ENCODE measurements around the gene PHACTR1.

The PHACTR1 gene

GRCh38 chr6:13186861-13187260, 470.3 kb downstream of the PHACTR1 start:
- Histone ChIP-seq H3K36me3 (ENCODE audit: control insufficient read depth in 5 of 5, insufficient read depth in 5 of 5, low read length in 5 of 5) (peaks cover 0 to 9% (median 0%) of the 10 kb centered on the region in 5 donors), H3K9ac (ENCODE audit: low read length in 5 of 5) (no peak overlapping the region), H3K4me1 (ENCODE audit: control insufficient read depth in 5 of 5, insufficient read depth in 5 of 5, low read length in 5 of 5) (no peaks in the 10 kb centered on the region)

GRCh38 chr6:13187692-13188091, 471.1 kb downstream of the PHACTR1 start:
- H3K36me3 ChIP-seq (ENCODE audit: control insufficient read depth in 5 of 5, insufficient read depth in 5 of 5, low read length in 5 of 5) = peaks cover 0 to 9% (median 0%) of the 10 kb centered on the region in 5 donors
- no peaks in the 10 kb centered on the region for H3K9me3 ChIP-seq (ENCODE audit: control insufficient read depth in 5 of 5, low read length in 5 of 5)
- no peaks in the 10 kb centered on the region for H3K4me1 ChIP-seq (ENCODE audit: control insufficient read depth in 5 of 5, insufficient read depth in 5 of 5, low read length in 5 of 5)
- H3K9ac ChIP-seq (ENCODE audit: low read length in 5 of 5) = no peak overlapping the region
- no peaks in the 10 kb centered on the region for H3K27me3 ChIP-seq (ENCODE audit: control insufficient read depth in 5 of 5, insufficient read depth in 4 of 5, low read length in 5 of 5)
- H3K27ac ChIP-seq (ENCODE audit: low read depth, low read length) = no peak overlapping the region
- H3K4me3 ChIP-seq (ENCODE audit: low read depth in 1 of 5, low read length in 5 of 5) = no peak overlapping the region

More at GRCh38 chr6:13186861-13187260, 470.3 kb downstream of the PHACTR1 start:
- H3K9me3 ChIP-seq (ENCODE audit: control insufficient read depth in 5 of 5, low read length in 5 of 5) = no peaks in the 10 kb centered on the region
- no peak overlapping the region for H3K4me3 ChIP-seq (ENCODE audit: low read depth in 1 of 5, low read length in 5 of 5)
- H3K27ac ChIP-seq (ENCODE audit: low read depth, low read length) = no peak overlapping the region
- no peaks in the 10 kb centered on the region for H3K27me3 ChIP-seq (ENCODE audit: control insufficient read depth in 5 of 5, insufficient read depth in 4 of 5, low read length in 5 of 5)

- no peak overlapping the region for H3K4me3 ChIP-seq (ENCODE audit: low read depth in 1 of 5, low read length in 5 of 5)
- H3K36me3 ChIP-seq (ENCODE audit: control insufficient read depth in 5 of 5, insufficient read depth in 5 of 5, low read length in 5 of 5) = peaks cover 0 to 9% (median 0%) of the 10 kb centered on the region in 5 donors
- no peaks in the 10 kb centered on the region for H3K9me3 ChIP-seq (ENCODE audit: control insufficient read depth in 5 of 5, low read length in 5 of 5)
- no peaks in the 10 kb centered on the region for H3K27me3 ChIP-seq (ENCODE audit: control insufficient read depth in 5 of 5, insufficient read depth in 4 of 5, low read length in 5 of 5)
- H3K9ac ChIP-seq (ENCODE audit: low read length in 5 of 5) = no peak overlapping the region
- no peaks in the 10 kb centered on the region for H3K4me1 ChIP-seq (ENCODE audit: control insufficient read depth in 5 of 5, insufficient read depth in 5 of 5, low read length in 5 of 5)
- H3K27ac ChIP-seq (ENCODE audit: low read depth, low read length) = no peak overlapping the region
Measured at GRCh38 chr6:13188306-13188705, 471.7 kb downstream of the PHACTR1 start.

- H3K27me3 ChIP-seq (ENCODE audit: control insufficient read depth in 5 of 5, insufficient read depth in 4 of 5, low read length in 5 of 5) = no peaks in the 10 kb centered on the region
- H3K27ac ChIP-seq (ENCODE audit: low read depth, low read length) = no peak overlapping the region
- no peaks in the 10 kb centered on the region for H3K9me3 ChIP-seq (ENCODE audit: control insufficient read depth in 5 of 5, low read length in 5 of 5)
- H3K36me3 ChIP-seq (ENCODE audit: control insufficient read depth in 5 of 5, insufficient read depth in 5 of 5, low read length in 5 of 5) = peaks cover 0 to 4% (median 0%) of the 10 kb centered on the region in 5 donors
- H3K4me1 ChIP-seq (ENCODE audit: control insufficient read depth in 5 of 5, insufficient read depth in 5 of 5, low read length in 5 of 5) = no peaks in the 10 kb centered on the region
- H3K9ac ChIP-seq (ENCODE audit: low read length in 5 of 5) = no peak overlapping the region
- H3K4me3 ChIP-seq (ENCODE audit: low read depth in 1 of 5, low read length in 5 of 5) = no peak overlapping the region
Measured at GRCh38 chr6:13189710-13190109, 473.1 kb downstream of the PHACTR1 start.

DNA sequence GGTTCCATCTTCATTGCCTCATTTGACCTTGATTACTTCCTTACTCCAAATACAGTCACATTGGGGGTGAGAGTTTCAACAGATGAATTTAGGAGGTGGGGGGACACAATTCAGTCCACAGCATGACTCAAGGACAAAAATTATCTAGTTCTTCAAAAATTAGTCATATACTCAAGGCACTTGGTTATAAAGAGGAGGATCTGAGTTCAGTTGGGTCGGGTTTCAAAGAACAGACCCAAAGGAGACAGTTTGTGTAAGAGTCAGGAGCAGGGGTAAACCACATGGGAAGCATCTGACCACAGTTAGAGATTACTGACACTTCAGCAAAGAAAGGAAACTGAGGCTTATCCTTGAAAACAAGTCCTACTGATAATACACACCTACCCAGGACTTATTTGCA, 473.8 kb downstream of the PHACTR1 start:
- H3K9me3 ChIP-seq (ENCODE audit: control insufficient read depth in 5 of 5, low read length in 5 of 5) = no peaks in the 10 kb centered on the region
- no peaks in the 10 kb centered on the region for H3K4me1 ChIP-seq (ENCODE audit: control insufficient read depth in 5 of 5, insufficient read depth in 5 of 5, low read length in 5 of 5)
- no peak overlapping the region for H3K9ac ChIP-seq (ENCODE audit: low read length in 5 of 5)
- no peak overlapping the region for H3K4me3 ChIP-seq (ENCODE audit: low read depth in 1 of 5, low read length in 5 of 5)
- no peaks in the 10 kb centered on the region for H3K36me3 ChIP-seq (ENCODE audit: control insufficient read depth in 5 of 5, insufficient read depth in 5 of 5, low read length in 5 of 5)
- no peak overlapping the region for H3K27ac ChIP-seq (ENCODE audit: low read depth, low read length)
- no peaks in the 10 kb centered on the region for H3K27me3 ChIP-seq (ENCODE audit: control insufficient read depth in 5 of 5, insufficient read depth in 4 of 5, low read length in 5 of 5)

DNA sequence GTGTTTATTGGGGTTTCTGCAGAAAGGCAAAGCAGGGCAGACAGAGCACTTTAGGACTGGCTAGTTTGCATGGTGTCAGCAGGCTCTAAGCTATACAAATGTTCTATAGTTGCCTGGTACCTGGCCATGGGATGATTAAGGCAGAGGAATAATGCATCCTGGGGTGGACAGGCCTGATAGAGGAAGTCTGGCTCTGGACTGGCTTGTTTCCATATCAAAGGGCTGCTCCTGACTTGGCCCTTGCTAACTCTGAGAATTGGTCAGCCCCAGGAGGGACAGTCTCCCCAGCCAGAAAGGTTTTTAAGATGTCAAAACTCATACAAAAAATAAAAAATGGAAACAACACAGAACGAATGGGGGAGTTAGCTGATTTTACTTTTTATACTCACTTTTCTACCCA, 474.9 kb downstream of the PHACTR1 start:
- Histone ChIP-seq H3K4me1 (ENCODE audit: control insufficient read depth in 5 of 5, insufficient read depth in 5 of 5, low read length in 5 of 5) (no peaks in the 10 kb centered on the region), H3K4me3 (ENCODE audit: low read depth in 1 of 5, low read length in 5 of 5) (no peak overlapping the region), H3K36me3 (ENCODE audit: control insufficient read depth in 5 of 5, insufficient read depth in 5 of 5, low read length in 5 of 5) (no peaks in the 10 kb centered on the region), H3K9me3 (ENCODE audit: control insufficient read depth in 5 of 5, low read length in 5 of 5) (no peaks in the 10 kb centered on the region), H3K27ac (ENCODE audit: low read depth, low read length) (no peak overlapping the region), H3K27me3 (ENCODE audit: control insufficient read depth in 5 of 5, insufficient read depth in 4 of 5, low read length in 5 of 5) (no peaks in the 10 kb centered on the region), H3K9ac (ENCODE audit: low read length in 5 of 5) (no peak overlapping the region)

DNA sequence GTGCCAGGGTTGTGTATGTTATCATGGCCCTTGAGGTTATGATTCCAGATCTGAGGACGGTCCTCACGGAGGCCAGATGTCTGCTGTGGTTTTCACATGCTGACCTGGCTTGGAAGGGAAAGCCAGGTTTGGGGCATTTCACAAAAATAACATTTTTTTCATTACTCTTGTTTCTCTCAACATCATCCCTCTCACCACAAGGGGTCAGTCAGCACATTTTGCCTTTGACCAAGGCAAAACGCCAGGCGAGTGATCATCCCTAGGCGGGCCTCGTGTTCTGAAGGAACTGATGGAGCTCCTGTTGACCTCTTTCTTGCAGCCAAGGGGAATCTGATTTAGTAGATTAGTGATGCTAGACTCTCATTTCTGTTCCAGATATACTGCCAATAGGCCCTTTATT, 478.3 kb downstream of the PHACTR1 start:
- no peaks in the 10 kb centered on the region for H3K27me3 ChIP-seq (ENCODE audit: control insufficient read depth in 5 of 5, insufficient read depth in 4 of 5, low read length in 5 of 5)
- no peaks in the 10 kb centered on the region for H3K4me1 ChIP-seq (ENCODE audit: control insufficient read depth in 5 of 5, insufficient read depth in 5 of 5, low read length in 5 of 5)
- no peak overlapping the region for H3K9ac ChIP-seq (ENCODE audit: low read length in 5 of 5)
- H3K36me3 ChIP-seq (ENCODE audit: control insufficient read depth in 5 of 5, insufficient read depth in 5 of 5, low read length in 5 of 5) = no peaks in the 10 kb centered on the region
- no peak overlapping the region for H3K4me3 ChIP-seq (ENCODE audit: low read depth in 1 of 5, low read length in 5 of 5)
- no peak overlapping the region for H3K27ac ChIP-seq (ENCODE audit: low read depth, low read length)
- no peaks in the 10 kb centered on the region for H3K9me3 ChIP-seq (ENCODE audit: control insufficient read depth in 5 of 5, low read length in 5 of 5)

- no peaks in the 10 kb centered on the region for H3K9me3 ChIP-seq (ENCODE audit: control insufficient read depth in 5 of 5, low read length in 5 of 5)
- no peak overlapping the region for H3K27ac ChIP-seq (ENCODE audit: low read depth, low read length)
Measured at GRCh38 chr6:13195803-13196202, 479.2 kb downstream of the PHACTR1 start.

DNA sequence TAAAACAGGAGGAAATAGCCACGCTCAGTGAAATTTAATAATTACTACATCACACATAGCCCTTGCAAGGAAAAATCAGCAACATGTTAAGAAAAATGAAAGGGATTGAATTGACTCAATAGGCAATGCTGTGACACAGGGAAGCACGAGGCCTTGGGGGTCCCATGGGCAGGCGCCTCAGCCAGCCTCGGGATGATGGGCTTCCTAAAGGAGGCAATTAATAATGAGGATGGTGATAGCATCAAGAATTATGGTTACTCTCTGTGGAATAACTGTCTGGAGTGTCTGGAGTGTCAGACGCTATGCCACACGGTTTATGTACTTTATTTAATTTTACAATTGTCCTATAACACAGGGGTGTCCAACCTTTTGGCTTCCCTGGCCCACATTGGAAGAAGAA, 481.6 kb downstream of the PHACTR1 start:
- no peaks in the 10 kb centered on the region for H3K27me3 ChIP-seq (ENCODE audit: control insufficient read depth in 5 of 5, insufficient read depth in 4 of 5, low read length in 5 of 5)
- H3K27ac ChIP-seq (ENCODE audit: low read depth, low read length) = no peak overlapping the region
- H3K4me1 ChIP-seq (ENCODE audit: control insufficient read depth in 5 of 5, insufficient read depth in 5 of 5, low read length in 5 of 5) = no peaks in the 10 kb centered on the region
- H3K9ac ChIP-seq (ENCODE audit: low read length in 5 of 5) = no peak overlapping the region
- no peaks in the 10 kb centered on the region for H3K36me3 ChIP-seq (ENCODE audit: control insufficient read depth in 5 of 5, insufficient read depth in 5 of 5, low read length in 5 of 5)
- no peak overlapping the region for H3K4me3 ChIP-seq (ENCODE audit: low read depth in 1 of 5, low read length in 5 of 5)
- H3K9me3 ChIP-seq (ENCODE audit: control insufficient read depth in 5 of 5, low read length in 5 of 5) = no peaks in the 10 kb centered on the region

More at GRCh38 chr6:13195803-13196202, 479.2 kb downstream of the PHACTR1 start:
- Histone ChIP-seq H3K4me1 (ENCODE audit: control insufficient read depth in 5 of 5, insufficient read depth in 5 of 5, low read length in 5 of 5) (no peaks in the 10 kb centered on the region), H3K27me3 (ENCODE audit: control insufficient read depth in 5 of 5, insufficient read depth in 4 of 5, low read length in 5 of 5) (no peaks in the 10 kb centered on the region), H3K36me3 (ENCODE audit: control insufficient read depth in 5 of 5, insufficient read depth in 5 of 5, low read length in 5 of 5) (no peaks in the 10 kb centered on the region), H3K4me3 (ENCODE audit: low read depth in 1 of 5, low read length in 5 of 5) (no peak overlapping the region), H3K9ac (ENCODE audit: low read length in 5 of 5) (no peak overlapping the region)

DNA sequence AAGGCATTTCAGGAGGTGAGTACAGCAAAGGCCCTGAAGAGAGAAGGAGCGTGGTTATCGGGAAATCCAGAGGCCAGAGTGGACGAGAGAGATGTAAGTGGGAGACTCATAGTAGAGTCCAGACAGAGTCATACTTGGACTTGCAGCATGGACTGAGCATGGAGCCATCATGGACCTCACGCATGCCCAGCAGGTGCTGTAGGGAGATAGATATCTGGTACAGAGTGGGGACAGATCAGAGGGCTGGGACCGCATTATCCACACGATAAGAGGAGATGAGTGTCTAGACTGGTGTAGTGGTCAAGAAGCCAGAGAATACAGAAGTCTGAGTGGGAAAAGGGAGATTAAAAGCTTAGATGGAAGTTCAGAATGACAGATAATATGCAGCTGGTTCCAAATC, 484.8 kb downstream of the PHACTR1 start:
- no peaks in the 10 kb centered on the region for H3K9me3 ChIP-seq (ENCODE audit: control insufficient read depth in 5 of 5, low read length in 5 of 5)
- H3K27ac ChIP-seq (ENCODE audit: low read depth, low read length) = no peak overlapping the region
- no peak overlapping the region for H3K9ac ChIP-seq (ENCODE audit: low read length in 5 of 5)
- no peaks in the 10 kb centered on the region for H3K27me3 ChIP-seq (ENCODE audit: control insufficient read depth in 5 of 5, insufficient read depth in 4 of 5, low read length in 5 of 5)
- no peaks in the 10 kb centered on the region for H3K4me1 ChIP-seq (ENCODE audit: control insufficient read depth in 5 of 5, insufficient read depth in 5 of 5, low read length in 5 of 5)
- no peak overlapping the region for H3K4me3 ChIP-seq (ENCODE audit: low read depth in 1 of 5, low read length in 5 of 5)
- H3K36me3 ChIP-seq (ENCODE audit: control insufficient read depth in 5 of 5, insufficient read depth in 5 of 5, low read length in 5 of 5) = peaks cover 0 to 7% (median 0%) of the 10 kb centered on the region in 5 donors

- no peak overlapping the region for H3K9ac ChIP-seq (ENCODE audit: low read length in 5 of 5)
- no peaks in the 10 kb centered on the region for H3K27me3 ChIP-seq (ENCODE audit: control insufficient read depth in 5 of 5, insufficient read depth in 4 of 5, low read length in 5 of 5)
- H3K27ac ChIP-seq (ENCODE audit: low read depth, low read length) = no peak overlapping the region
- H3K9me3 ChIP-seq (ENCODE audit: control insufficient read depth in 5 of 5, low read length in 5 of 5) = no peaks in the 10 kb centered on the region
- H3K4me1 ChIP-seq (ENCODE audit: control insufficient read depth in 5 of 5, insufficient read depth in 5 of 5, low read length in 5 of 5) = no peaks in the 10 kb centered on the region
- no peak overlapping the region for H3K4me3 ChIP-seq (ENCODE audit: low read depth in 1 of 5, low read length in 5 of 5)
- H3K36me3 ChIP-seq (ENCODE audit: control insufficient read depth in 5 of 5, insufficient read depth in 5 of 5, low read length in 5 of 5) = peaks cover 0 to 15% (median 0%) of the 10 kb centered on the region in 5 donors
Measured at GRCh38 chr6:13203145-13203544, 486.6 kb downstream of the PHACTR1 start.
